HG03103 (cell line): ENCODE results near the gene MUSK.
"Not testable (repeated sequence)": the region's sequence is repeated elsewhere in the genome, so short reads cannot be mapped to it uniquely, and the experiment has no call there.

Experiments
- ATAC-seq: cut with Tn5 transposase; IDR thresholded peaks from one replicate; pipeline ENCODE4 v1.9.1; 2021; ENCODE audit warnings: low read depth; ENCODE audit not compliant: unreplicated experiment

MUSK gene

DNA sequence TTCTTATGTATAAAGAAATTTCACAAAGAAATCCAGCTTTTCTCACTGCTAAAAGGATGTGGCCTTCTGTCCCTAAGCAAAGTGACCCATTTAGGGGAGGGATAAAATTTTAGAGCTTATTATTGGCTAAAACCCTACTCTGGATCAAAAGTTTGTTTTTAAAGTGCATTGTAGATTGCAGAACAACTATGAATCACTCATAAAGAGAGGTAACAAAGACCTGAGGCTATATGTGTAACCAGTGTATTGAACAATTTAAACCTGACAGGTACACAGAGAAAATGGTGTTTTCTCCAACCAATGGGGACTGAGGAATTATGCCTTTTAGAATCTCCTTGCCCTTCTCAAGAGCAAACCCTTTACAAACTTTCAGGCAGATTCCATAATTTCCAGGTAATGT, 86.6 kb downstream of the MUSK start:
- ATAC-seq, result no peak

DNA sequence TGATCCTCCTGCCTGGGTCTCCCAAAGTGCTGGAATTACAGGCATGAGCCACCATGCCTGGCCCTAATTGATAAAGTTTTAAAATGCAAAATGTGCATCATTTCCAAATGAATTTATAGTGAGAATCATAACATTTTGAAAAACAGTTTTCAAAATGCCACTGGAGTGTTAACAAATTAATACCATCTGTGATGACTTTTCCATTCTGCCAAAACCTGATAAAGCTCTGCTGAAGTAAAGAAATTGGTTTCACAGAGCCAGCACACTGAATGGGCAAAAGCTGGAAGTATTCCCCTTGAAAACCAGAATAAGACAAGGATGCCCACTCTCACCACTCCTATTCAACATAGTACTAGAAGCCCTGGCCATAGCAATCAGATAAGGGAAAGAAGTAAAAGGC, 89.6 kb downstream of the MUSK start:
- no peak for ATAC-seq

DNA sequence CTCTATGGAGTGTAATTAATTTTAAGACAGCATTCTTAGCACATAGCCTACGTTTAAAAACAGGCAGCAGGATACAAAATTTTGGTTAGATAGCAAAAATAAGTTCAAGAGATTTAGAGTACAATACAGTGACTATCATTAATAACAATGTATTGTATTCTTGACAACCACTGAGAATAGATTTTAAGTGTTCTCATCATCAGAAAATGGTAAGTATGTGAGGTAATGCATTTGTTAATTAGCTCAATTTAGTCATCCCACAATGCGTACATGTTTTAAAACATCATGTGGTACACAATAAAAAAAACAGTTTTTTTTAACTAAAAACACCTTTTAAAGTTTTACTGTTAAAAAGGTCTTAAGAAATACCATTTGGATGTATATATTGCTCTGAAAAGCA, 94.2 kb downstream of the MUSK start:
- ATAC-seq, result no peak

DNA sequence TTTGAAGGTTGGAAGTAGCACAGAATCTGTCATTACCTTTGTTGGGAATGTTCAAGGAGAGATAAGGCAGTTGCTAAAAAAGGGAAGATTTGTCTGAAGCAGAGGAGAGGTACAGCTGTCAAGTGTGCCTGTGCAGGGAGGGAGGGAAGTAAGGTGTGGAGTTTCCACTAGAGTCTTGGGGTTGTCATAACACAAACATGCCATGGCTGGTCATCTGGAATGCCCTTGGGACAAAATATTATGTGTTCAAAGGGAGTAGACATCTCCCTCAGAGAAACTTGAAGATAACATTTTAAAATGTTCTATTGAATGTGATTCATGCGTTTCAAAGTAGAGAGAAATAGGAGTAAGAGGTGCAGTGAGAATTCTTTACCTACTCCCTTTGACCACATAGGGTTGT, 95.0 kb downstream of the MUSK start:
- ATAC-seq, result no peak

DNA sequence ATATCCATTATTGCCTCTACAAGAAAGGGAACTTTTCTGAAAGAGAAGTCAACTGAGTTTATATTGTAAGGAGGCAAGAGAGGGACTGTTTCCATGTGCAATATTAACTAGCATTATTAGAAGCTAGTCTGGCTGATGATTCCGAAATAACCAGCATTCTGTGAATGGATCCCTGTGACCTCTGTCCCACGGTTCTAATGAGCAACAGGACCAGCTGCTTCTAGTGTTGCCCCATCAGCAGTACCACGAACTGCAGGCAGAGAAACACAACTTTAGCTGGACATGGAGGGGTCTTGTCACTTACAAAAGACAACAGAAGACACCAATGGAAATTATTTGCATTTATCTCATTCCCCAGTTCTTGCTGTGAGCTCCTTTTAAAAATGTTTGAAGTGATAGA, 95.4 kb downstream of the MUSK start:
- no peak for ATAC-seq

DNA sequence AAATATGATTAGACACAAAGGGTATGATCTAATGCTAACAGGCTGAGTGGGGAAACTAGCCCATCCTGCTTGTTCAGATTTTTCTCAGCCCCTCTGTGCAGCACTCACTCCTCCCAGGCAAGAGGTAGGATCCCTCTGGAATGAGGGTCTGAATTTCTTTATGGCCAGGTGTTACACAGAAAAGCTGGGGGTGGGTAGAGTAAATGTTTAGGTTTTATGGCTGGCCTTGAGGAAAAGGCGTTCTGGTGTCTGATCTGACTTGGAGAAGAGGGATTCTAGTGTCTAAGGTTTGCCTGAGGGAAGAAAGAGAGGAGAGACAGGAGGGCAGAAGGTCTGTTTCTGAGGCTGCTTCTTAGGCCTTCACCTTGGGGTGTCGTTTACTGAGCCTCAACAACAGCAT, 97.3 kb downstream of the MUSK start:
- ATAC-seq, result no peak

DNA sequence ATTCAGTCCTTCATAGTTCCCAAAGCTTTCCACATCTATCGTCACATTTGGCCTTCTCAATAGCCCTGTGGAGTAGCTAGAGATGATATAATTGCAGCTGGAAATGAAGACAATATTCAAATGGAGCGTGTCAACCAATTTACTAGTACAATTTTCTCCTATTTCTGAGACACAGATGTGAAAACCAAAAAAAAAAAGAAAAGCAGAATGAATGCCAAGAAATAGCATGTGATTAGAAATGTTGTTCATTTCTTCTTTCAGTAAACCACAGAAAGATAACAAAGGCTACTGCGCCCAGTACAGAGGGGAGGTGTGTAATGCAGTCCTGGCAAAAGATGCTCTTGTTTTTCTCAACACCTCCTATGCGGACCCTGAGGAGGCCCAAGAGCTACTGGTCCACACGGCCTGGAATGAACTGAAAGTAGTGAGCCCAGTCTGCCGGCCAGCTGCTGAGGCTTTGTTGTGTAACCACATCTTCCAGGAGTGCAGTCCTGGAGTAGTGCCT, 99.0 kb downstream of the MUSK start:
- no peak for ATAC-seq

DNA sequence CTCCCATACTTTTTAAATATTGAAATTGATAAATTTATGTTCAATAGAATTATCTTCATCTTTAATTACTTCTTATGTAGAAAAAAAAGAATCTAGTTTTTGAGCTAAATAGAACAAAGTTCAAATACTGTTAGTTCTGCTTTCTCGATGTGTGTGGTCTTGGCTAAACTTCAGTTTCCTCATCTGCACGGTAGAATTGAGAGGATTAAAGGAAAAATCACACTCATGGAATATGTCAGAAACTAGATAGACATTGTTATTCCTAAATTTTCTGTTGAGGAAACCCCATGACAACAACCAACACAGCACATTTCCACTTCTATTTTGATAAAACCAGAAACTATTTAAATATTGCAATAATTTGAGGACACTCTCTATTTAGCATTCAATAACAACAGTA, 100.3 kb downstream of the MUSK start:
- ATAC-seq, result no peak

DNA sequence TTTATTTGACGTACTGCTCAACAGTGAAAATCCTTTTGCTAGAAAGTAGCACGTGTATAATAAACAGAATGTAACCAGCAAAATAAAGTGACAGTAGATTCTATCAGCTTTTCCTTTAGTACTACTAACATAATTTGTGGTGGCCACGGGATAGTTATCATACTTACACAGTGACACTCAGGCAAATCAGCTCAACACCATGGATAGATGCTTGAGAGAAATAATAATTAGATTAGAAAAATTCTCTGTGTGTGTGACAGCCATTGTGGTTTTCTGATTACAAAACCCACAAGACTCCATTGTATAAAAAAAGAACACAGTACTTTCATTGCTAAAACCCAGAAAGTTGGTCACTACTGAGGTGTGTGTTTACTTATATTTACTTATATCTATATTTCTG, 101.1 kb downstream of the MUSK start:
- no peak for ATAC-seq

DNA sequence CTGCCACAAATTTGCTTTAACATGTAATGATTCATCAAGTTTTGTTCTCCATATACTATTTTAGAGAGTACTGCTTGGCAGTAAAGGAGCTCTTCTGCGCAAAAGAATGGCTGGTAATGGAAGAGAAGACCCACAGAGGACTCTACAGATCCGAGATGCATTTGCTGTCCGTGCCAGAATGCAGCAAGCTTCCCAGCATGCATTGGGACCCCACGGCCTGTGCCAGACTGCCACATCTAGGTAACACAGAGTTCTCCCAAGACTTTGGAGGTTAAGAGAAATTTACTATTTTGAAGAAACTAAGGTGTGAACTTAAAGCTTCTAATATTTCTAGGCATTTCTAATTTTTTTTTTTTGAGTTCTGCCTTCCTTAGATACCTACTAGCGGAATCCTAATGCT, 107.1 kb downstream of the MUSK start:
- no peak for ATAC-seq

DNA sequence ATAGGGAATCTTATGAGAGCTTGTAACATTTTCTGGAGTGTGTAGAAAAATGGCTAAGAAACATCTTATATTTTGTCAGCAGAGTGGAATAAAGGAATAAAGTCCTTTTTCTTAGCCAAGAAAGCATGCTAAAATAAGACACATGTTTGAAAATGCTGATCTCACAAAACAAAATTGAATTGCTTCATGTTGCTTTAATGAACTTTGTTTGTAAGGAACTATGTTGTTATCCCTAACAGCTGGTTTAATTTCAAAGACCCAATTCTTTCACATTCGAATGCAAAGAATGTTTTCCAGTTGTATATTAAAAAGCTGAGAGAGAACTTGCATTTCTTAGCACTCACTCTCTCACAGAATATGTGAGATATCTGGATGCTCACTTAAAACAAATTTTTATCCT, 107.6 kb downstream of the MUSK start:
- ATAC-seq, result no peak

DNA sequence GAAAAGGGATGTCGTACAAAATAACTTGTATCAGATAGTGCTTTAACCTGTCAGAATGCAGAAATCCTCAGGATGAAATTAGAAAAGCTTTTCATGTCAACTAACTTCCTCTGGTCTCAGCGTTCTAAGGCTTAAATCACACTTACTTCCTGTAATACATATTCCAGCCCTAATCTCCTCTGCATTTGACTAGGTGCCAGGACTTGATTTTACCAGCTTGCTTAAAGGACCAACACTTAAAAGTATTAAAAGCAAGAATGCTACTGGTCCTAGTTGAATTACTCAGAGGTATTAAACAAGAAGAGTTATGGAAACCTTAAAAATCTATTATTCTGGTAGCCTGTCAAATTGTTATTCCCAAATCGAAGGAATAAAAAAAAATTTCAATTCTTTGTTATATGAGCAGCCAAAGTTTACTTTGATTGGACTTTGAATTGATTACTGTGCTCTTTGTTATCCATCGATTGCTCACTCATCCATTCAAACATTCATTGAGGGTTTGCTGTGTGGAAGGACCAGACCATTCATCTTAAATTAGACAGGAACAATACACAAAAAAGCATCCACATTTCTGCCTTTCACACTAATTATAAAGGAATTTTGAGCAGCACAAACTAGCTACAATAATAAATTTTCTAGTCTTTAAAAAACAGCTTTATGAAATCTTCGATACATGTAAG, 108.7 kb downstream of the MUSK start:
- ATAC-seq, result no peak

DNA sequence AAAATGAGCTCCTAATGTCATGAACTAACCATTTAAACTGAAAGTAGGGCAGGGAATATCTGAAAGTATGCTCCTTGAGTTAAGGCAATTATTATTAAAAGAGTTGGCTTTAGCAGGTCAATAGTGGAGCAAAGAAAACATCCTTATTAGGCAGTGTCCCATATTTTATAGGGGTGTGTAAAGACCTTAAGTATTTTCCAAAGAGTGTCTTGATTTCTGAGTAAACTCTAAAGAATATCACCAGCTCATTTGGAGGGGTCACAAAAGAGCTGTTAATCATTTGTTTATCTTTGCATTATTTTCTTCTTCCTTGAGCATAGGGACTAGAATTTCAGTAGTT, 109.3 kb downstream of the MUSK start:
- no peak for ATAC-seq

DNA sequence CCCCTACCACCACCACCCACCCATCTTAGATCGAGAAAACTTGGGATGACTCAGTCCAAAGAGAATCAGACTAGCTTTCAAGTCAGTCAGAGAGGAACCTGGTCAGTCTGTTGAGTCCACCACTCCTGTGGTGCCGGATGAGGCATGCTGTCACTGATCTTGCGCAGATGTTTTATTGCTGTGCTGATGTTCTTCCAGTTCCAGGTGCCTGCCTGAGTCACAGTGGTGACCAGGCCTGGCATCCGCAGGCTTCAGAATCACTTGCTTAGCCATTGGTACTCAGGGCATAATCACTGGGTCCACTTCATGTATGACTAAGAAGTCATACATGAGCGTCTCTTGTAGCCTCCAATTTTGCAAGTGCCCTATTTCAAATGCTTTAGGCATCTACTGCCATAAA, 114.1 kb downstream of the MUSK start:
- no peak for ATAC-seq

DNA sequence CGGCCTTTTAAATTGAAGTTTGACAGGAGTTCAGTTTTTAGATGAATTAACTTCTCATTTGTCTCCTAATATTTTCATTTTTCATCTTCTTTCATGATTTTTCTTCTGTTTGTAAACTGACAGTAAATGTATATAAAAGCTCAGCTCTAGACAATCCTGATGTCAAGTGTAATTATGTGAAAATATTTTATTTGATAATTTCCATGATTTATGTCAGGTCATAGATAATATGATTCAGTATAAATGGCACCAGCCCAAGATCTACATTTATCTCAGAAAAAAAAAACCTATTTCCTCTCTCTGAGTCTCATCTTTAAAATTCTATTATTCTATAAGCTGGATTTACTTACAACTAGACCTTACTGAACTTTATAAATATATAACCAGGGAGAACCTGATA, 115.7 kb downstream of the MUSK start:
- ATAC-seq, result no peak

DNA sequence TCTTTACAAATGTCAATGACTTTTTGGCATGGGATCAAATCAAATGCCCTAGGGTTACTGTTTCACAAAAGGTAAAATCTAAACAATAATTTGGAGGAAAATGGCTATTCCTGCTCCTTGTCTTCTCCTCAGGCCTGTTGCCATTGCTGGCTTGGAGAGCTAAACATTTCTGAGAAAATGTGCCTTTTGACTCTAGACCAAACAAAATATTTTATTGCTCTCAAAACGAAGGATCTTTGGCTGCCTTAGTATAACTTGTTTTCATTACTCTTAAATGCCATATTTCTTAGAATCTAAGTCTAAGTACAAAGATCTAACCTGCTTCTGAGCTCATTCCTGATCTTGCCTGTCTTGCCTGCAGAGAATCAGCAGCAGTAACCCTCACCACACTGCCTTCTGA, 116.6 kb downstream of the MUSK start:
- no peak for ATAC-seq

DNA sequence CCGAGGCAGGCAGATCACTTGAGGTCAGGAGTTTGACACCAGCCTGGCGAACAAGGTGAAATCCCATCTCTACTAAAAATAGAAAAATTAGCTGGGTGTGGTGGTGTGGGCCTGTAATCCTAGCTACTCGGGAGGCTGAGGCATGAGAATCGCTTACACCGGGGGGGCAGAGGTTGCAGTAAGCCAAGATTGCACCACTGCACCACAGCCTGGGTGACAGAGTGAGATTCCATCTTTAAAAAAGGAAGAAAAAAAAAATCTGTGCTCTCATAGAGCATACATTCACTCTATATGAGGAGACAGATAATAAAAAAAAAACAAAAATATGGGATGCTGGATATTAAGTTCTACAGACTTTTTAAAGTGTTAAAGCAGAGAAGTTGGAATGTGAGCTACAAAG, 119.8 kb downstream of the MUSK start:
- ATAC-seq, result not testable (repeated sequence)

DNA sequence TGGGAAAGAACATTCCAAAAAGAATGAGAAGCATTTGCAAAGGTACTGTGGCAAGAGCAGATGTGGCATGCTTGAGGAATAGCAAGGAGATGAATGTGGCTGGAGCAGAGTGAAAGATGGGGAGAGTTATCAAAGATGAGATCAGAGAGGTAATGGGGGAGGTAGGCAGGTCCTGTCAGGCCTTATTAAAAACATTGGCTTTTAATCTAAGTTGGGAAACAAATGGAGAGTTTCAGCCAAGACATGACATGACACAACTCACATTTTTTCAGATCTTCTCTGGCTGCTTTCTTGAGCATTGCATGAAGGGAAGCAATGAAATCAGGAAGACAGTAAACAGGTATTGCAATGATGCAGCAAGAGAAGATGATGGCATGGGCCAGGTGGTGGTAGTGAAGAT, 120.3 kb downstream of the MUSK start:
- ATAC-seq, result no peak

DNA sequence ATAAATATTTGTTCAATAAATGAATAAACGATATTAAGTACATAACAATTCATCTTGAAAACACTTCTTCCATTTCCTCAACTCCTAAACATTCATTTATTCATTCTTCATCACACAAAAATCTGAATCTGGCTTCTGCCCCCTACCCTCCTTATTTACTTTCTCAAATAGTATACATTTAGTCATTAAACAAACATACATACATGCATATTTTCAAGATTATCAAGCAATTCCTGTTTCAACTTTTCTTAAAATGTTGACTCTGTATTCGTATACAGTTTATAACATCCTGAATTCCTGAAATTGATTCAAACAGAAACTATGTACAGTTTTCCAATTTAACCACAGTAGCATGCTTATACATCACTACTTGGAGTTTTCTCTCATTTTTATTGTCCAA, 129.0 kb downstream of the MUSK start:
- no peak for ATAC-seq

DNA sequence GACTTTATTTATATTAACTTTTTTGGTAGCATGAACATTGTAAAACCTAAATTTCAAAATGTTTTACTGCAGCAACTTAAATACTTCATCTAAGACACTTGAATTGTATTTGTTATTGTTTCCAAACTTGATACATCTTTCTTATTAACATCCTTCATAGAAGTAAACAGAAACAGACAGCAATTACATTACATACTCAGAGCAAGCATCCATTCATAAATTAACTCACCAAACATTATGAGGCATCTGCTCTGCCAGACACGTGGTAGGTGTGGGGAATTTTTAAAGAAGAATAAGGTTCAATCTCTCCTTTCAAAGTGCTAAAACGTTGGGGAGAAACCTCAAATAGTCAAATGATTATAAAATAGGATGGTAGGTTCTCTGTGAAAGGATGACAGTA, 130.8 kb downstream of the MUSK start:
- no peak for ATAC-seq

DNA sequence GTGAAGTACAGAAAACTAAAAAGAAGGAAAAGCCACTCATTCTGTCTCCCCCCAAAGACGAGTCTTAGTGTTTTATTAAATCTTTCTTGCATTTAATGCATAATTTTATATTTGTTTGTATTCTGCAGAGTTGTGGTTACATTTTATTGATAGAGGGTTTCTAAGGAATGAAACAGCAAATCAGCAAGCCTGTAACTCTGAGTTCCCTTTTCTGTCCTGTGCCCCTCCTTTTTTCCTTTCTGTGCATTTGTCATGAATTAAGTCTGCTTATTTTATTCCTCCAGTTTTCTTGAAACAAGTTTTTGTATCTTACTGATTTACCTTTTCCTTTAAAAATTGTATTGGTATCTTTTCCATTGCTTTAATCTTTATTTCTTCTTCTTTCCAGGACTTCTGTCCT, 132.8 kb downstream of the MUSK start:
- no peak for ATAC-seq

DNA sequence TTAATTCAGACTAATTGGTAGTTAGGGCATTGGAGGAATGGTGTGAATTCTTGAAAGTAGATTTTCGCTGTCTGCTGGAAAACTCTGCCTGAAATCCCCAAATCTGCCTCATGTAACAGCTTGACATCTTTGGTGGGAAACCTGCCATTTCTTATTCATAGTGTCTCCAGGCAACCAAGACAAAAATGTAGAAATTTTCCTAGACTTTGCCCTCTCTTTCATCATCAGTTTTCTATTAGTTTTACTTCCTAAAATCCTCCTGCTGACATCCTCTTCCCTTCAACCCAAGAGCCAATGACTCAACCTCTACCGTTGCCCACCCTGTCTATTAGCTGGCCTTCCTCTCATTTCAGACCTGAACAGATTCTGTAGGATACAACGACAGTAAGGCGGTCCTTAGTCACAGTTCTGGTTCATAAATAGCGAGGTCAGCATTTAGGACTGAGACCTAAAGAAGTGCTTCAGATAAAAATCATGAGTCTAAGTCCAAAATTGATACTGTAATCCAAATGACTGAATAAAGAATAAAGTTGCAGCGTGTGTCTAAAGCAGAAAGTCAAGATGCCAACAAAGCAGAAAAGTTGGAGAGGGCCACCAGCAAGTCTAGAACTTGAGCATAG, 133.9 kb downstream of the MUSK start:
- no peak for ATAC-seq
